Measurements from ENCODE around the gene RANBP1. TPM values are rescaled to one million over a fixed set of nuclear protein-coding genes. Genes with fewer than 3 reads are reported as not detected.

RANBP1 gene
- total RNA-seq, 1 donor from 2014 or later: 142 TPM

- H3K27me3 Mint-ChIP-seq (ENCODE audit: unreplicated experiment): peaks cover 17% of the 10 kb centered on the region
- no peaks in the 10 kb centered on the region for H3K9me3 Mint-ChIP-seq (ENCODE audit: unreplicated experiment)
- H3K36me3 Mint-ChIP-seq (ENCODE audit: low read depth, unreplicated experiment): peaks cover 55% of the 10 kb centered on the region
- peaks cover 32% of the 10 kb centered on the region for H3K4me1 Mint-ChIP-seq (ENCODE audit: unreplicated experiment)
- no peak for TF ChIP-seq CTCF (IDR thresholded peaks at IDR 0.05; ENCODE audit: unreplicated experiment)
- no peak overlapping the region for H3K27ac Mint-ChIP-seq (ENCODE audit: unreplicated experiment)
- no peak overlapping the region for H3K4me3 Mint-ChIP-seq (ENCODE audit: unreplicated experiment)
- no peak for DNase-seq (ENCODE audit: low spot score)
Observed at GRCh38 chr22:20085651-20086050, 30.3 kb upstream of the RANBP1 start.

- peak overlapping the region; percentile 70 for H3K4me3 Mint-ChIP-seq (ENCODE audit: unreplicated experiment)
- peak overlapping the region; percentile 72 for H3K27ac Mint-ChIP-seq (ENCODE audit: unreplicated experiment)
- peaks cover 32% of the 10 kb centered on the region for H3K4me1 Mint-ChIP-seq (ENCODE audit: unreplicated experiment)
- H3K27me3 Mint-ChIP-seq (ENCODE audit: unreplicated experiment): peaks cover 17% of the 10 kb centered on the region
- no peak for TF ChIP-seq CTCF (IDR thresholded peaks at IDR 0.05; ENCODE audit: unreplicated experiment)
- DNase-seq (ENCODE audit: low spot score): no peak
- H3K36me3 Mint-ChIP-seq (ENCODE audit: low read depth, unreplicated experiment): peaks cover 60% of the 10 kb centered on the region
- no peaks in the 10 kb centered on the region for H3K9me3 Mint-ChIP-seq (ENCODE audit: unreplicated experiment)
Observed at GRCh38 chr22:20086101-20086599, 29.8 kb upstream of the RANBP1 start.

DNA sequence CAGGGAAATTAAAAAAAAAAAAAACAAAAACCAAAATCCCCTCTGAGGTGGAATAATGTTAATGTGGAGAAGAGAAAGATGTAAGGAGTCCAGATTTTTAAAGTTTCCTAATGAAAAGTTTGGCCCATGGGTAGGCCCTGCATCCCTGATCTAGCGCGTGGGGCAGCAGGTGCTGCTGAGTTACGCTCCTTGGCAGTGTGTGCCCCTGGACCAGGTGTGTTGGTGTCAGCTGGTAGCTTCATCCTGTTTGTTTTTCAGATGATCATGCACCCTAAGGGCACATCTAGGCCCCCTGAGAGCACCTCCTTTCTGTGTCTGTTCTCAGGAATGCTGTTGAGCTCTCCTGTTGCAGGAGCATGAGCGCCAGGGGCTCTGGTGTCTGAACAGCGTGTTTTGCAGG is 29.1 kb upstream of the RANBP1 start:
- peak overlapping the region; percentile 70 for H3K4me3 Mint-ChIP-seq (ENCODE audit: unreplicated experiment)

GRCh38 chr22:20087319-20088262 is 28.3 kb upstream of the RANBP1 start:
- peaks cover 24% of the 10 kb centered on the region for H3K4me1 Mint-ChIP-seq (ENCODE audit: unreplicated experiment)
- H3K9me3 Mint-ChIP-seq (ENCODE audit: unreplicated experiment): no peaks in the 10 kb centered on the region
- no peak for TF ChIP-seq CTCF (IDR thresholded peaks at IDR 0.05; ENCODE audit: unreplicated experiment)
- H3K27me3 Mint-ChIP-seq (ENCODE audit: unreplicated experiment): peaks cover 13% of the 10 kb centered on the region
- H3K36me3 Mint-ChIP-seq (ENCODE audit: low read depth, unreplicated experiment): peaks cover 64% of the 10 kb centered on the region
- peak overlapping the region; percentile 72 for H3K4me3 Mint-ChIP-seq (ENCODE audit: unreplicated experiment)
- peak overlapping the region; percentile 77 for H3K27ac Mint-ChIP-seq (ENCODE audit: unreplicated experiment)
- DNase-seq (ENCODE audit: low spot score): no peak

More for the DNA sequence above, 29.1 kb upstream of the RANBP1 start:
- Mint-ChIP-seq H3K4me1 (ENCODE audit: unreplicated experiment) (peaks cover 28% of the 10 kb centered on the region), H3K9me3 (ENCODE audit: unreplicated experiment) (no peaks in the 10 kb centered on the region), H3K27me3 (ENCODE audit: unreplicated experiment) (peaks cover 11% of the 10 kb centered on the region), H3K27ac (ENCODE audit: unreplicated experiment) (peak overlapping the region; percentile 77), H3K36me3 (ENCODE audit: low read depth, unreplicated experiment) (peaks cover 62% of the 10 kb centered on the region)
- TF ChIP-seq CTCF (IDR thresholded peaks at IDR 0.05; ENCODE audit: unreplicated experiment): no peak
- DNase-seq (ENCODE audit: low spot score): no peak

- Mint-ChIP-seq H3K27me3 (ENCODE audit: unreplicated experiment) (peaks cover 10% of the 10 kb centered on the region), H3K4me1 (ENCODE audit: unreplicated experiment) (peaks cover 17% of the 10 kb centered on the region), H3K9me3 (ENCODE audit: unreplicated experiment) (no peaks in the 10 kb centered on the region), H3K36me3 (ENCODE audit: low read depth, unreplicated experiment) (peaks cover 61% of the 10 kb centered on the region), H3K27ac (ENCODE audit: unreplicated experiment) (no peak overlapping the region), H3K4me3 (ENCODE audit: unreplicated experiment) (no peak overlapping the region)
- TF ChIP-seq CTCF (IDR thresholded peaks at IDR 0.05; ENCODE audit: unreplicated experiment): no peak
- no peak for DNase-seq (ENCODE audit: low spot score)
Observed at GRCh38 chr22:20088263-20088648, 27.6 kb upstream of the RANBP1 start.

Data from endothelial cell (in vitro differentiated cells).